OCI-LY3 (cell line): ENCODE measurements around the gene MRPL32.
A peak's percentile ranks its signal among the peaks of the same experiment; 100 is the strongest.
"Not testable (repeated sequence)": the region's sequence is repeated elsewhere in the genome, so short reads cannot be mapped to it uniquely, and the experiment has no call there.

Experiments
- H2AFZ ChIP-seq: fragments of 200-600, 300-600 bp; shearing (Covaris generic); 2 replicates; pipeline ENCODE4 v1.6.0; 2014; ENCODE audit warnings: antibody characterized with exemption, low read depth, low read length
- H3K27ac ChIP-seq: fragments of 200-600, 300-600 bp; sonication (generic); 2 replicates; pipeline ENCODE4 v1.5.1; 2014; ENCODE audit warnings: mild to moderate bottlenecking, low read length, moderate library complexity, mixed read lengths
- H3K27me3 ChIP-seq: fragments of 200-600, 300-600 bp; sonication (generic); 2 replicates; pipeline ENCODE4 v1.6.1; 2014; ENCODE audit warnings: low read depth, low read length, mixed read lengths
- H3K36me3 ChIP-seq: fragments of 200-600, 300-600 bp; sonication (generic); replicated peaks from 2 replicates; pipeline ENCODE3; 2014; ENCODE audit warnings: low read depth, low read length, mixed read lengths
- H3K4me1 ChIP-seq: fragments of 300-600, 200-600 bp; sonication (generic); 2 replicates; pipeline ENCODE4 v1.6.1; 2014; ENCODE audit warnings: low read length, mixed read lengths
- H3K4me2 ChIP-seq: fragments of 200-600, 300-600 bp; sonication (generic); 2 replicates; pipeline ENCODE4 v1.6.1; 2014; ENCODE audit warnings: low read length, mixed read lengths
- H3K4me3 ChIP-seq: fragments of 300-600, 200-600 bp; sonication (generic); 2 replicates; pipeline ENCODE4 v1.5.1; 2014; ENCODE audit warnings: antibody characterized with exemption, mild to moderate bottlenecking, low read length, moderate library complexity
- H3K79me2 ChIP-seq: fragments of 300-600, 200-600 bp; shearing (Covaris generic); 2 replicates; pipeline ENCODE4 v1.6.1; 2014; ENCODE audit warnings: mild to moderate bottlenecking, low read length, mixed read lengths
- H3K9ac ChIP-seq: fragments of 300-600, 200-600 bp; shearing (Covaris generic); 2 replicates; pipeline ENCODE4 v1.6.0; 2014; ENCODE audit warnings: mild to moderate bottlenecking, low read length, moderate library complexity
- H3K9me3 ChIP-seq: fragments of 200-600, 300-600 bp; shearing (Covaris generic); 2 replicates; pipeline ENCODE4 v1.6.1; 2014; ENCODE audit warnings: low read length, mixed read lengths; ENCODE audit not compliant: insufficient read depth
- H4K20me1 ChIP-seq: fragments of 200-600, 300-600 bp; sonication (generic); 2 replicates; pipeline ENCODE4 v1.6.1; 2016; ENCODE audit warnings: low read length, mixed read lengths; ENCODE audit not compliant: insufficient read depth
- CTCF ChIP-seq: fragments of 200-600, 300-600 bp; sonication (generic); IDR thresholded peaks from 2 replicates; pipeline ENCODE4 v1.5.1; 2014; ENCODE audit warnings: antibody characterized with exemption, low read length, low read depth
- EZH2phosphoT487 ChIP-seq: fragments of 200-600 bp; shearing (Covaris generic); IDR thresholded peaks from 2 replicates; pipeline ENCODE4 v1.6.1; 2018; ENCODE audit warnings: antibody characterized with exemption, mixed run types, low read depth

The MRPL32 gene

GRCh38 chr7:42931834-42932651 lies at the start of gene MRPL32, which contains the start of gene PSMA2:
Gene MRPL32 (plus strand): TSS chr7:42932376. CDS start chr7:42932387, 11 bp downstream.
Gene PSMA2 (minus strand): TSS chr7:42932174. CDS start chr7:42932158, 16 bp downstream.
- H3K4me2 ChIP-seq = peak within 1 kb of the TSS; percentile 92
- H3K4me1 ChIP-seq = peaks cover 53% of the 10 kb centered on the region
- H4K20me1 ChIP-seq = peaks cover 46% of the 10 kb centered on the region
- H3K36me3 ChIP-seq = peaks cover 39% of the 10 kb centered on the region
- no peaks in the 10 kb centered on the region for H3K9me3 ChIP-seq
- TF ChIP-seq EZH2phosphoT487 = no peak
- TF ChIP-seq CTCF = no peak
- peak within 1 kb of the TSS; percentile 86 for H3K4me3 ChIP-seq
- no peaks in the 10 kb centered on the region for H3K27me3 ChIP-seq
- peak within 1 kb of the TSS; percentile 30; the same call in 1 of the 2 replicates for H2AFZ ChIP-seq
- peak within 1 kb of the TSS; percentile 99 for H3K9ac ChIP-seq
- peaks cover 87% of the 10 kb centered on the region for H3K79me2 ChIP-seq
- peak within 1 kb of the TSS; percentile 59 for H3K27ac ChIP-seq

- Histone ChIP-seq H3K27me3 (no peaks in the 10 kb centered on the region), H3K4me3 (no peak overlapping the region), H2AFZ (no peak overlapping the region), H3K4me2 (no peak overlapping the region), H3K4me1 (peaks cover 2% of the 10 kb centered on the region; the same call in 1 of the 2 replicates), H3K9ac (no peak overlapping the region), H3K9me3 (no peaks in the 10 kb centered on the region), H4K20me1 (no peaks in the 10 kb centered on the region), H3K79me2 (no peaks in the 10 kb centered on the region), H3K27ac (no peak overlapping the region), H3K36me3 (no peaks in the 10 kb centered on the region)
- TF ChIP-seq EZH2phosphoT487 (no peak), CTCF (no peak)
These were observed 48.2 kb upstream of the MRPL32 start for GRCh38 chr7:42883950-42884349.

- not testable (repeated sequence) for H3K27ac ChIP-seq, H4K20me1 ChIP-seq, H3K4me1 ChIP-seq, H3K36me3 ChIP-seq, H3K79me2 ChIP-seq, H3K4me2 ChIP-seq, H3K27me3 ChIP-seq, H3K9me3 ChIP-seq, H2AFZ ChIP-seq, H3K9ac ChIP-seq, H3K4me3 ChIP-seq
These were observed 47.0 kb upstream of the MRPL32 start for GRCh38 chr7:42885183-42885582.

GRCh38 chr7:42886129-42886528 lies 46.0 kb upstream of the MRPL32 start:
- Histone ChIP-seq H3K79me2 (no peaks in the 10 kb centered on the region), H3K27me3 (no peaks in the 10 kb centered on the region), H3K4me1 (peaks cover 5% of the 10 kb centered on the region; the same call in 1 of the 2 replicates), H2AFZ (no peak overlapping the region), H3K4me2 (no peak overlapping the region), H3K9me3 (no peaks in the 10 kb centered on the region), H3K27ac (no peak overlapping the region), H3K36me3 (no peaks in the 10 kb centered on the region), H4K20me1 (no peaks in the 10 kb centered on the region), H3K9ac (no peak overlapping the region), H3K4me3 (no peak overlapping the region)
- peak; percentile 35 for TF ChIP-seq CTCF
- no peak for TF ChIP-seq EZH2phosphoT487
